ENCODE data around the gene TENM3.

- TF ChIP-seq CTCF (IDR thresholded peaks at IDR 0.05) = no peak
- TF ChIP-seq POLR2A (IDR thresholded peaks at IDR 0.05) = no peak
These were observed 600.7 kb downstream of the TENM3 start for GRCh38 chr4:182843808-182844325.

Measured in Peyer's patch (tissue), 4 donors.